ENCODE results near the gene JAZF1.

The JAZF1 gene

DNA sequence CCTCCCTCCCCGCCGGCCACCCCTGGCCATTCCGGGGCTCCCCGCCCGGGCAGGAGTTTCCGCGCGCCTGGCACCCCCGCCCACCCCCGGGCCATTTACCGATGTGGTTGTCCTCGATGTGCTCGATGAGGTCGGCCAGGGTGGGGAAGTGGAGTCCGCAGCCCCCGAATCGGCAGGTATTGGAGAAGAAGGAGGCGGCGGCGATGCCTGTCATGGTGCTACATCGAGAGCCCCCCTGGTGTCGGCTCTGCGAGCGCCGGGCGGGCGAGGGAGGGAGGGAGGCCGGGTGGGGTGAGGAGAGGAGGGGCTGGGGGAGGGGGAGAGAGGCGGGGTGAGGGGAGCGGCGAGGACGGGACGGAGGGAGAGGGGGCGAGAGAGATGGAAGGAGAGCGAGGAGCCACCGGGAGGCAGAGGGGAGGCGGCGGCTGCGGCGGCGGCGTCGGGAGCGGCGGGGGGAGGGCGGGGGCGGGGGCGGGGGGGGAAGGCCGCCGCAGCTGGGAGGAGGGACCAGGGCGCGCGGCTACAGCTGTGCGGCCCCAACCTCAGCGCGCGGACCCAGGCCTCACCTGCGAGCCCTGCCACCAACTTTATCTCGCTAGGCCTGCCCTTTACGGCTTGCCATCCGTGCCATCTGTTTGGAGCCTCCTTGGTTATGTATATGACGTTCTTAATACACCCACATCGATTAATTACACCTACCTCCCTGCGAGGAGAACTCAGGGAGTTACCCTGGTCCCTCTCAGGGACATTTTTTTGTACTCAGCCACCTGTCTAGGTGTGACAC lies at the start of gene JAZF1:
JAZF1 (minus strand) TSS at position 432 of the 784 bp plus-strand sequence.
- peak; percentile 35 to 85 (median 68) for DNase-seq
- intact Hi-C loops (cut with DNase I), result no loop called here

GRCh38 chr7:28230261-28230660 lies 49.7 kb upstream of the JAZF1 start:
- DNase-seq, result no peak
- intact Hi-C loops (cut with DNase I), result no loop called here

DNA sequence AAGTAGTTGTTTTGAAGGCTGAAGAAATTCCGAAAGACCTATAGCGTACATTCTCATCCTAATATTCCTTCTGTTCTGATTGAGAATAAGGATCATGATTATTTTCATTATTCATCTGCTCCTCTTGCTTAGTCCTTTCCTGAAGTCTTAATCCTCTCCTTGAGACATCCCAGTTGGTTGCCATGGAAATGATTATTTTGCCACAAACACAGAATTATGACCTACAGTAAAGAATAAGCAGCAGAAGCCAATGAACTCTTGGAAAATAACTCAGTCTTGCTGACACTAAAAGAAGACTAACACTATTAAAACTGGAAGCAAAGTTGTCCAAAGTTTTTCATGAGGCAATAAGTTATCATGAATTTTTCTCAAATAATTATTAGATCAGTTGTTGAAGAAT lies 47.8 kb upstream of the JAZF1 start:
- DNase-seq, result no peak
- intact Hi-C loops (cut with DNase I), result no loop called here

- intact Hi-C loops (cut with DNase I), result no loop called here
- no peak for DNase-seq
Measured at GRCh38 chr7:28226003-28226402, 45.4 kb upstream of the JAZF1 start.

DNA sequence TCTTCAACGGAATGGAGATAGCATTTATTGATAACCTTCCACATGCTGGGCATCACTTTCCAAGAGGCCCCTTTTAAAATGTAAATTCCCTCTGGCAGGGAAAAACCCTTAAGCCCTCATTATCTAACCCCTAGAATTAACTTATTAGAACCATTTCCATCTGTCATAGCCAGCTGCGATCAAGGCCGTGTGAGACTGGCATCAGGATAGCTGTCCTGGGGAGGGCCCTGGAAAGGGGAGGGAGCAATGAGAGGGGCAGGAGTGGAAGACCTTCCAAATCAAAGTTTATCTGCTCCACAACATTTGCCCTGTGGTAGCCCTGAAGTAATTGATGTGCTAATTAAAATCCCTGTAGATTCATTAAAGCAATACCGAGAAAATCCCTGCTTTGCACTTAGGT lies 45.0 kb upstream of the JAZF1 start:
- intact Hi-C loops (cut with DNase I), result no loop called here
- no peak for DNase-seq

- intact Hi-C loops (cut with DNase I), result no loop called here
- DNase-seq, result no peak
Measured at GRCh38 chr7:28224675-28225074, 44.1 kb upstream of the JAZF1 start.

GRCh38 chr7:28224172-28224571 lies 43.6 kb upstream of the JAZF1 start:
- intact Hi-C loops (cut with DNase I), result no loop called here
- DNase-seq, result no peak

DNA sequence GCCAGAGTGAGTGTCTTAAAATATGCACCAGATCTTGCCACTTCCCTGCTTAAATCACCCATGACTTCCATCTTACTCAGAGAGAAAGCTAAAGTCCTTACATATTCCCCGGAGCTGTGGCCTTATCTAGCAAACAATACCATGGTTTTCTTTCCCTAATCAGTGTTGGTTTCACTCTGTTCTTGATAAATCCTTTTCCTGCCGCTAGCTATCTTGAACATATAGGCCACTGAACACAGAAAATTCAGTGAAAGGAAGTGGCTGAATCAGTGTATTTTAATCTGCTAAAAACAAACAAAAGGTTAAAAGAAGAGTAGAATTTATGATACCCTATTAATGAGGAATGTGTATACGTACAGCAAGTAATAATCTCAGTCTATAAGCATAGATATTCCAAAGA lies 42.0 kb upstream of the JAZF1 start:
- intact Hi-C loops (cut with DNase I), result no loop called here
- no peak for DNase-seq

GRCh38 chr7:28219793-28220192 lies 39.2 kb upstream of the JAZF1 start:
- intact Hi-C loops (cut with DNase I), result no loop called here
- no peak for DNase-seq

GRCh38 chr7:28217143-28217542 lies 36.5 kb upstream of the JAZF1 start:
- intact Hi-C loops (cut with DNase I), result no loop called here
- DNase-seq, result no peak

GRCh38 chr7:28211006-28211405 lies 30.4 kb upstream of the JAZF1 start:
- intact Hi-C loops (cut with DNase I), result no loop called here
- no peak for DNase-seq

DNA sequence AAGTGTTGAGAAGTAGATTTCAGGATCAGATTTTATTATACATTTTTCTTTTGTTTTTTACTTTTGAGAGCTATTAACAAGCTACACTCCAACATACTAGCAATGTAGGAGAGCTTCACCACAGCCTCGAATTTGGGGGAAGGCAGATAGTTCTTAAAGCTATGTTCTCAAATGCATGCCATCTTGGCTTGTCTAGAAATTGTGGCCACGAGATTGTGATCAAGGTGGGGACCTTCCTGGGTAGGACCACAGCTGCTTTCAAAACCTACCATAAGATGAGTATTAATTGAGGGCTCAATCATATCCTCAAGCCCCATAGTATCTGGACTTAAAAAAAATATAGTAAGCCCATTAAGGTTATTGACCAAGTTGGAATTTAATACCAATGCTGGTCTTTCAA lies 27.9 kb upstream of the JAZF1 start:
- intact Hi-C loops (cut with DNase I), result no loop called here
- no peak for DNase-seq

DNA sequence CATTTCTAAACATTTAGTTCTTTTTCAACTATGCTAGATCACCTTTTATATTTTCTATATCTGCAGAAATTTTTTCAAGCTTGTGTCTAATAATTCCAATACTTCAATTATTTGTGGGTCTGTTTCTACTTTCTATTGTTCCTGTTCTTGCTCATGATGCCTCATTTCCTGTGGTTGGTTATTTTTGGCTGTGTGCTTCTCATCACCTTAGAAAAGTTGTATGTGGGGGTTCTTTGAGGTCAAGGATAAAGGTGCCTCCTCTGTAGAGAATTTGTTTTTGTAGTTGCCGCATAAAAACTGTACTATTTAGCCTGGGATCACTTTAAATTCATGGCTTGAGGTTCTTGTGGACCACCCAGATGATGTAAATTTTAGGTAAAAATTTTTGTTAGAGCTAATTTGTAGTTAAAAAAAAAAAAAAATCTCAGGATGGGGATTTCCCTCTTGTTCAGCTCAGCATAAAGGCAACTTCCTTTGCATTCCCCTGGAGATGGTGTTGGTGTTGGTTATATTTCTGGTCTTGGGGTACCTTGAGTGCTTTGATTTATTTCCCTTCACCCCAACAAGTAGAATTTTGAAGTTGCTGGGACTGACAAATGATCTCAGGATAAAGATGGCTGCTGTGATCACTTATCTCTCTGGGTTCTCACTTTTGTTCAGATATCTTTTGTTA lies 27.0 kb upstream of the JAZF1 start:
- intact Hi-C loops (cut with DNase I), result no loop called here
- no peak for DNase-seq

GRCh38 chr7:28205506-28205905 lies 24.9 kb upstream of the JAZF1 start:
- intact Hi-C loops (cut with DNase I), result no loop called here
- DNase-seq, result no peak

GRCh38 chr7:28203508-28204240 lies 23.1 kb upstream of the JAZF1 start:
- DNase-seq, result no peak
- intact Hi-C loops (cut with DNase I), result no loop called here

DNA sequence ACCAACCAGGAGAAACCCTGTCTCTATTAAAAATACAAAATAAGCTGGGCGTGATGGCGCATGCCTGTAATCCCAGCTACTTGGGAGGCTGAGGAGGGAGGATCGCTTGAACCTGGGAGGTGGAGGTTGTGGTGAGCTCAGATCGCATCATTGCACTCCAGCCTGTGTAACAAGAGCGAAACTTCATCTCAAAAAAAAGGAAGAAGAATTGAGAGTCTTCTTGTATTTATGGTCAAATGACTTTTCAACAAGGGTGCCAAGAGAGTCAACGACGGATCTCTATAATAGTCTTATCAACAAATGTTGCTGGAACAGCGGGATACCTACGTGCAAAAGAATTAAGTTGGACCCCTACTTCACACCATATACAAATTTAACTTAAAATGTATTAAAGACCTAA lies 21.6 kb upstream of the JAZF1 start:
- intact Hi-C loops (cut with DNase I), result no loop called here

GRCh38 chr7:28201131-28201530 lies 20.5 kb upstream of the JAZF1 start:
- intact Hi-C loops (cut with DNase I), result no loop called here
- DNase-seq, result no peak

More for the DNA sequence above, 21.6 kb upstream of the JAZF1 start:
- DNase-seq, result no peak

- no peak for DNase-seq
- intact Hi-C loops (cut with DNase I), result no loop called here
Measured at GRCh38 chr7:28200598-28200997, 20.0 kb upstream of the JAZF1 start.

DNA sequence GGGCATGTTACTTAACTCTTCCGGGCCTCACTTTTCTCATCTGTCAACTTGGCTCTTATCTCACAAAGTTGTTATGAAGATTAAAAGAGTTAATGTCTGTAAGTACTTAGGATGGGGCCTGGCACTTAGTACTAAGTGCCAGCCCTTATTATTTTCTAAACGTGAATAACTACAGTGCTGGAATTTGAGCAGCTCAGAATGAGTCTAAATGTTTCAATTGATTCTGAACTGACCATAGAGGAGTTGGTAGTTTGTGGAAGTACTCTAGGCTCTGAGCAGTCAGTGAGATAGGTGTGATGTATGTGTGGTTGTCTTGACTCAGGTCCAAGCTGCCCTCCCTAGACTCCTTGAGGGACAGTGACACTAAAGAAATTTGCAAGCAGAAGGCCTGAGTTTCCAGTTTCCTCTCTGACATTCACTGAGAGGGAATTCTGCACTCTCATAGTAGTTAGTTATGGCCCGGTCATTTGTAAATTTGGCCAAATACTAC lies 18.5 kb upstream of the JAZF1 start:
- intact Hi-C loops (cut with DNase I), result no loop called here
- no peak for DNase-seq
